D721Med (cell line): Measurements from ENCODE around the gene TMC7.

Source experiments
- DNase-seq: peaks from one replicate; pipeline ENCODE4 v3.0.0; 2011; ENCODE audit warnings: low spot score; ENCODE audit not compliant: insufficient read length
- FAIRE-seq: peaks from 2 replicates; lab custom pipeline; 2011; peaks lifted over from hg19 to GRCh38; lab: Jason Lieb, UNC
- CTCF ChIP-seq: IDR thresholded peaks from 2 replicates; pipeline ENCODE4 v1.5.1; 2012; ENCODE audit warnings: mild to moderate bottlenecking, control low read depth; ENCODE audit not compliant: insufficient read depth; ENCODE audit errors: missing control alignments

Gene TMC7

DNA sequence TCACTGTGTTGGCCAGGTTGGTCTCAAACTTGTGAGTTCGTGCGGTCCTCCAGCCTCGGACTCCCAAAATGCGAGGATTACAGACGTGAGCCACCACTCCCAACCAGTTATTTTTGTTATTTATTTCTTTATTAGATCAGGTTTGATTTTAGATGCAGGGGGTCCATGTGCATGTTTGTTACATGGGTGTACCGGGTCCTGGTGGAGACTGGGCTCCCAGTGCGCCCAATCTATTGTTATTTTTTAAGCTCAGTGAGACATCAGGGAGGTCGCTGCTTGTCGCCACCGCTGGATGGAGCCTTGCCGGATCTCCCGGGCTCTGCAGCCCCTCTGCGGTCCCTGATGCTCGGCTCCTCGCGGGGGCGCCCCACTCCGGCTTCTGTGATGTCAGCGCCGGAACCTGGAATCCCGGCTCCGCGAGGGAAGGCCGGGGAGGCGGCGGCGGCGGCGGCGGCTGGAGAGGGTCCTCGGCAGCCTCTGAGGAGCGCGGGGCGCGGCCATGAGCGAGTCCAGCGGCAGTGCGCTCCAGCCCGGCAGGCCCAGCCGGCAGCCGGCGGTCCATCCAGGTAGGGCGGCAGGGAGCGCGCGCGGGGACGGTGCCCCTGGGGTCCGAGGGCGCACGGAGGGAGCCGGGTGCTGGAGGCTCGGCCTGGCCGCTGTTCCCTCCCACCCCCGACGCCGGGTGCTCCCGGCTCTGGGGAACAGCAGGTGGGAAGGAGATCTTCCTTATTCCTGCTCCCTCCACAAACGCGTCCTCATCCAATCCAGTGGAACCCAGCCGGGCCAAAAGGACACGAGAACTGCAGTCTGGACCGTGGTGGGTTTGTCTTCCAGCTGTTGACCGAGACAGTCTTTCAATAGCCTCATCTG is at the start of gene TMC7:
Gene TMC7, plus strand, starts transcription at position 370 of the 870 bp plus-strand sequence. Its CDS starts 130 bp downstream, at position 500.
- peak; percentile 74 for TF ChIP-seq CTCF
- FAIRE-seq (no peak), DNase-seq (peak; percentile 82)

- DNase-seq, result no peak
- TF ChIP-seq CTCF, result no peak
- FAIRE-seq, result no peak
These were observed 46.9 kb upstream of the TMC7 start for GRCh38 chr16:18936727-18937340.

GRCh38 chr16:18937390-18937789 is 46.3 kb upstream of the TMC7 start:
- DNase-seq (no peak), FAIRE-seq (no peak)
- no peak for TF ChIP-seq CTCF

- no peak for TF ChIP-seq CTCF
- DNase-seq (no peak), FAIRE-seq (no peak)
These were observed 44.7 kb upstream of the TMC7 start for GRCh38 chr16:18938986-18939385.

DNA sequence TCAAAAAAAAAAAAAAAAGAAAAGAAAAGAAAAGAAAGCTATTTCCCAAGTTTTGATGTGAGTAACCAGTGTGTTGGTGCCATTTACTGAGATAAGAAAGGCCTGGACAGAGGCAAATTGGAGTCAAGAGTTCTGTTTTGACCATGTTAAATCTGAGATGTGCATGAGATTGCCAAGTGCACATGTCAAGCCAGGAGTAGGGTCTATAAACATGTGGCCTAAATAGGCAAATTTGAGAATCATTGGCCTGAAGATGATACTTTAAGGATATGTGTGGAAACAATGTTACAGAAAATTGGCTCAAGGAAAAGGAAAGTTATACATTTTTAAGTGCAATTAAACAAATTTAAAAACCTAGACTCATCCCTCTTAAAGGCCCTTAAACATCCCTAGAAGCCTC is 42.3 kb upstream of the TMC7 start:
- no peak for FAIRE-seq
- no peak for DNase-seq
- TF ChIP-seq CTCF, result no peak

DNA sequence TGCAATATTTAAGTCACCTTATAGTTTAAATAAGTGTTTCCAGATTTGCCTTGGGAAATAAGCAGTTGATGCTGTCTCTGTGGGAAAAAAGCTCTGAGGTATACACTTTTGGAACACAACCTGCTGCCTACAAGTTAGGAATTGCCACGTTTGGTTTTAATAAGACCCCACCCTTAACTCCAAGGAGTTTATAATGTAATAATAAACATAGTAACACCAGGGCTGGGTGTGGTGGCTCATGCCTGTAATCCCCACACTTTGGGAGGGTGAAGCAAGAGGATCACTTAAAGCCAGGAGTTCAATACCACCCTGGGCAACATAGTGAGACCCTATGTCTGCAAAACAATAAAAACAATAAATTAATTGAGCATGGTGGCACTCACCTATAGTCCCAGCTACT is 41.7 kb upstream of the TMC7 start:
- no peak for TF ChIP-seq CTCF
- FAIRE-seq (no peak), DNase-seq (no peak)

GRCh38 chr16:18943414-18943813 is 40.3 kb upstream of the TMC7 start:
- DNase-seq, result no peak
- no peak for FAIRE-seq
- no peak for TF ChIP-seq CTCF
